GM12873 (cell line): ENCODE measurements around the gene SERTAD4.

ENCODE experiments used
- TF ChIP-seq, protein P1 (sequence below): IDR thresholded peaks from 2 replicates; pipeline ENCODE4 v1.5.1; 2012; ENCODE audit warnings: low read depth, mild to moderate bottlenecking, moderate library complexity, low read length, control low read depth; ENCODE audit not compliant: insufficient read depth; ENCODE audit errors: missing control alignments

SERTAD4 gene

GRCh38 chr1:210232511-210233215 is at the start of gene SERTAD4:
TSS of gene SERTAD4 (plus strand) at chr1:210232796. CDS start at chr1:210237961, 5,165 bp downstream.
- TF ChIP-seq, protein P1, sequence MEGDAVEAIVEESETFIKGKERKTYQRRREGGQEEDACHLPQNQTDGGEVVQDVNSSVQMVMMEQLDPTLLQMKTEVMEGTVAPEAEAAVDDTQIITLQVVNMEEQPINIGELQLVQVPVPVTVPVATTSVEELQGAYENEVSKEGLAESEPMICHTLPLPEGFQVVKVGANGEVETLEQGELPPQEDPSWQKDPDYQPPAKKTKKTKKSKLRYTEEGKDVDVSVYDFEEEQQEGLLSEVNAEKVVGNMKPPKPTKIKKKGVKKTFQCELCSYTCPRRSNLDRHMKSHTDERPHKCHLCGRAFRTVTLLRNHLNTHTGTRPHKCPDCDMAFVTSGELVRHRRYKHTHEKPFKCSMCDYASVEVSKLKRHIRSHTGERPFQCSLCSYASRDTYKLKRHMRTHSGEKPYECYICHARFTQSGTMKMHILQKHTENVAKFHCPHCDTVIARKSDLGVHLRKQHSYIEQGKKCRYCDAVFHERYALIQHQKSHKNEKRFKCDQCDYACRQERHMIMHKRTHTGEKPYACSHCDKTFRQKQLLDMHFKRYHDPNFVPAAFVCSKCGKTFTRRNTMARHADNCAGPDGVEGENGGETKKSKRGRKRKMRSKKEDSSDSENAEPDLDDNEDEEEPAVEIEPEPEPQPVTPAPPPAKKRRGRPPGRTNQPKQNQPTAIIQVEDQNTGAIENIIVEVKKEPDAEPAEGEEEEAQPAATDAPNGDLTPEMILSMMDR = no peak

DNA sequence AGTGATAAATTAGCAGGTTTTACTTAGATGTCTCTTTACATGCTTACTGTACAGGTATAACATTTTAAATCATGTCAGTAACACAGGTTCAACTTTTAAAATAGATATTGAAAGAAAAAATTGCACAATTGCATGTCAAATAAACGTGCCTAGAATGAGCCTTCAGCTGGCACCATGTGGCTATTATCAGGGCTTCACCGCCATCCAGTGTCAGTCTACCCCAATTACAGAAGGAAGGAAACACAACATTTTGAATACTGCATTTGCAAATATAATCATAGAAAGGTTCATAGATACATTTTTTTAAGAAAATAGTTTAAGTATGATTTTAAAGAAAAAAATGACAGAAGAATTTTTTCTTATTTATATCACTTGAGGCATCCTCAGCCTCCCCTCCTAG is 47.5 kb upstream of the SERTAD4 start:
- TF ChIP-seq, protein P1 = no peak

- TF ChIP-seq, protein P1 = no peak
Measured at GRCh38 chr1:210189426-210189825, 43.2 kb upstream of the SERTAD4 start.

DNA sequence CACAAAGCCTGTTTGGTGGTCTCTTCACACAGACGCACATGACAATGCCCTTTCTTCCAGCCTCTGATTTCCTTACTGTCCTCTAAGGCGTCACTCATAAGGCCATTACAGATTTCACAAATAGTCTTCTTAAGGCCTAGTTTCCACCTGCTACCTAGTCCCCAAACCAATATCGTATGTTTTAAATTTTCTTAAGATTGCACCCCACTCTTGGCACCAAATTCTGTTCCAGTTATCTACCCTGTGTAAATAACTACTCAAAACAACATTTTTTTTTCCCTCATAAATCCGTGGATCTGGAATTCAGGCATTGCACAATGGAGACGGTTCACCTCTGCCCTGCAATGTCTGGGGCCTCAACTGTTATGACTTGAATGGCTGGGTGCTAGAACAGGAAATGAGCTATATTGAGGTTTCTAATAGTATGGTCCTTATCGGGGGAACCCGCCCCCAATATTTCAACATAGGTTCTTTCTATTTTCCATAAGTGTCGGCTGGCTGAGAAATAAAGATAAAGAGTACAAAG is 36.9 kb upstream of the SERTAD4 start:
- TF ChIP-seq, protein P1 = no peak

- TF ChIP-seq, protein P1 = no peak
Measured at GRCh38 chr1:210198840-210199239, 33.8 kb upstream of the SERTAD4 start.

DNA sequence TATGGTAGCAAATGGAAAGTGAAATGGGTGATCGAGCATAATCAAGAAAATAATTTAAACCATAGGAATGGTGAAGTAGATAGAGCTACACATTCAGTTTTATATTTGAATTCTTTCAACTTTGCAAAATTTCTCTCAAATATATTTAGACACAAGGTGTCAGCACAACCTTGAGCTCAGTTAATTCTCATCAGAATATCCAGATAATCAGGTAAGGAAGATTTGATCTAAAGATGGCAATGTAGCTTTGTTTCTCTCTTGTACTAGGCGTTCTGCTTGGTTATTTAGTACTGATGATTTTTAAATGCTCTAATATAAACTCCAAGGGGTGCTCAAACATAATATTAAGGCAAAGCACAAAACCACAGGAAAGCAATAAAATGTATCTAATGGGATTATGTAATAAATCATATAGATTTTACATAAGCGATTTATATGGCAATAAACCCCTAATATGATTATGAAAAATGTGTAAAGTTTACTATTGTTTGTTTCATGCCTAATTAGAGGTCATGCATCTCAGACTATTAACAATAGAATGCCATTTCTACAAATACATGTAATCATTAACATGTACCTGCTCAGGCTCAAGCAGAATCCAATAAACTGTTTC is 32.4 kb upstream of the SERTAD4 start:
- TF ChIP-seq, protein P1 = no peak

DNA sequence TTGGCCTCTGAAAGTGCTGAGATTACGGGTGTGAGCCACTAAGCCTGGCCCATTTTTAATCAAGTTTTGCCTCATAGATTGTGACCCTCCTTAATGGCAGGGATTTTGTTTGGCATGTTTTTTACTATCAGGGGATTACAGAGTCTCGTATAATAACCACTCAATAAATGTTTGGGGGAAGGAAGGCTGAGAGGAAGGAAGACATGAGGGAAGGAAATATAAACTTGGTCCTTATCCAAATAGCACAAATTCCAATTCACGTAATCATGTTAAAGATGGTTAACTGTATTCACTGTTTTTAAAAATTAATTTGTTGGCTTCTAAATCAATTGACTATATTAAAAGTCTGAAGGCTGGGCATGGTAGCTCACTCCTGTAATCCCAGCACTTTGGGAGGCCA is 30.9 kb upstream of the SERTAD4 start:
- TF ChIP-seq, protein P1 = no peak
